SK-N-MC (cell line): ENCODE measurements around the gene RNASEH2B.

Experiments
- DNase-seq: peaks from one replicate; pipeline ENCODE4 v3.0.0-alpha.2; 2011; ENCODE audit warnings: low read depth, low spot score
- H3K27ac ChIP-seq: fragments of 200-600 bp; sonication (generic); 2 replicates; pipeline ENCODE4 v1.5.1; 2016; ENCODE audit warnings: mixed run types
- H3K36me3 ChIP-seq: fragments of 200-600 bp; sonication (generic); 2 replicates; pipeline ENCODE4 v1.6.1; 2017; ENCODE audit warnings: antibody characterized with exemption, low read length, mixed read lengths; ENCODE audit not compliant: insufficient read depth
- H3K4me3 ChIP-seq: fragments of 200-600 bp; sonication (generic); 2 replicates; pipeline ENCODE4 v1.5.1; 2016
- H3K9ac ChIP-seq: fragments of 200-600 bp; sonication (generic); 2 replicates; pipeline ENCODE4 v1.8.0; 2017; ENCODE audit warnings: mixed run types, mixed read lengths; ENCODE audit not compliant: insufficient read length
- H3K9me3 ChIP-seq: fragments of 200-600 bp; sonication (generic); 2 replicates; pipeline ENCODE4 v1.6.1; 2017; ENCODE audit warnings: low read depth, mild to moderate bottlenecking, antibody characterized with exemption, low read length, moderate library complexity, mixed read lengths
- EZH2 ChIP-seq: fragments of 200-600 bp; sonication (generic); IDR thresholded peaks from one replicate; pipeline ENCODE4 v1.6.1; 2017; ENCODE audit warnings: antibody characterized with exemption
- FOXP2 ChIP-seq: optimal IDR thresholded peaks from 2 replicates; pipeline ENCODE3; 2011; ENCODE audit warnings: mild to moderate bottlenecking, moderate library complexity; ENCODE audit not compliant: insufficient read depth; ENCODE audit errors: extremely low read length, control extremely low read depth
- POLR2AphosphoS5 ChIP-seq: IDR thresholded peaks from 2 replicates; pipeline ENCODE4 v1.6.1; 2012; ENCODE audit warnings: mild to moderate bottlenecking, low read depth, low read length, borderline replicate concordance

Gene RNASEH2B, protein sequence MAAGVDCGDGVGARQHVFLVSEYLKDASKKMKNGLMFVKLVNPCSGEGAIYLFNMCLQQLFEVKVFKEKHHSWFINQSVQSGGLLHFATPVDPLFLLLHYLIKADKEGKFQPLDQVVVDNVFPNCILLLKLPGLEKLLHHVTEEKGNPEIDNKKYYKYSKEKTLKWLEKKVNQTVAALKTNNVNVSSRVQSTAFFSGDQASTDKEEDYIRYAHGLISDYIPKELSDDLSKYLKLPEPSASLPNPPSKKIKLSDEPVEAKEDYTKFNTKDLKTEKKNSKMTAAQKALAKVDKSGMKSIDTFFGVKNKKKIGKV

DNA sequence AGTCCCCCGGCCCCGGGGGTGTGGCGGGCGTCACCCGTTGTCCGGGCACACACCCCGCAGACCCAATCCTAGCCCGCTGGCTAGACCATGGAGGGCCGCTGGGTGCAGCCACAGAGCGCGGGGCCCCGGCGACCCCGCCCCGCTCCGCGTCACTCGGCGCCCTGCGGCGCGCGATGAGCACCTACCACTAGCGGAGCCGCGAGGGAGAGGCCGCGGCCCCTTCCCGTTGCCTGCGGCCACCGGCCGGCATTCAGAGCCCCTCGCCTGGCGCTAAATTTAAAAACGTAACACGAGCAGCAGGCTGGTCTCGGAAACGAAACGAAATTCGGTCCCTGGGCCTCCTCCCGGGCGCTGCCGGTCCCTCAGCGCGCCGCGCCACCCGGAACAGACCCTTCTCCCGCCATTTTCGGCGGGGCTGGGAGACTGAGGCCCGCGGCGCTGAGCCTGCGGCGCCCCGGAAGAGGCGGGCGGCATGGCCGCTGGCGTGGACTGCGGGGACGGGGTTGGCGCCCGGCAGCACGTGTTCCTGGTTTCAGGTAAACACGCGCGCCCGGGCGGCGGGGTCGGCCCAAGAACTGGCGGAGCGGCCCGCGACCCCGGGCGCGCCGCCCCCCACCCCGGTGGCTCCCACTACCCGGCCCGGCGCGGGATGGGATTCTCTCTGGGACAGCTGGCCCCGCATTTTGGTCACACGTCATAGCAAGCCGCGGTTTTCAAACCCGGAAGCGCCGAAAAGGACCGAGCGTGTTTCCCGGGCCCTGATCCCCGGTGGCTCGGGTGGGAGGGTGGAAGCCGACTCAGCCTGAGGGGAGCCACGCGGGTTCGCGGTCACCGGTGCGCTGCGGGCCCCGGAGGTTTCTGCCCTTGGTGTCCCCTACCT is at the start of gene RNASEH2B:
TSS of gene RNASEH2B (plus strand) at position 187 of the 880 bp plus-strand sequence. CDS start at position 473, 286 bp downstream.
- TF ChIP-seq POLR2AphosphoS5 (peak; percentile 83), FOXP2 (no peak)
- DNase-seq, result no peak
- Histone ChIP-seq H3K9me3 (no peaks in the 10 kb centered on the region), H3K27ac (peak within 1 kb of the TSS; percentile 83), H3K9ac (peak within 1 kb of the TSS; percentile 97), H3K36me3 (no peaks in the 10 kb centered on the region), H3K4me3 (peak within 1 kb of the TSS; percentile 97)

DNA sequence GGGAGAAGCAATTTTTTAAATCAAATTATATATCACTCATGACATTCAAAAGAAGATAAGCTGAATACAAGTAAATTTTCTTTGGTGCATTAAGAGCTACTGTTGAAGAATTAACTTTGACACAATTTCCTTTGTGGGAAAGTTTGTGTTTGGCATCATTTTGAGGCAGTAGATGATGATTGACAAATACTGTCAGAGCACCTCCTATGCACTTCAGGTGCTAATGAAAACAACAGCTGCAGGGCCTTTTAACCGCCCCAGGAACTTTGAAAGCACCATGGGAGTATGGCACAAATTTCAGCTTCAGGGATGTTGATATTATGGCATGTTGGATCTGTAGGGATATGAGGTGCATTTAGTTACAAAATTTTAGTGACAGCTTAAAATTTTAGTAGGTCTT is 45.1 kb upstream of the RNASEH2B start:
- Histone ChIP-seq H3K9ac (no peak overlapping the region), H3K4me3 (no peak overlapping the region), H3K27ac (no peak overlapping the region), H3K9me3 (peaks cover 6% of the 10 kb centered on the region; the same call in 1 of the 2 replicates), H3K36me3 (no peaks in the 10 kb centered on the region)
- TF ChIP-seq EZH2 (no peak), FOXP2 (no peak), POLR2AphosphoS5 (no peak)
- no peak for DNase-seq

DNA sequence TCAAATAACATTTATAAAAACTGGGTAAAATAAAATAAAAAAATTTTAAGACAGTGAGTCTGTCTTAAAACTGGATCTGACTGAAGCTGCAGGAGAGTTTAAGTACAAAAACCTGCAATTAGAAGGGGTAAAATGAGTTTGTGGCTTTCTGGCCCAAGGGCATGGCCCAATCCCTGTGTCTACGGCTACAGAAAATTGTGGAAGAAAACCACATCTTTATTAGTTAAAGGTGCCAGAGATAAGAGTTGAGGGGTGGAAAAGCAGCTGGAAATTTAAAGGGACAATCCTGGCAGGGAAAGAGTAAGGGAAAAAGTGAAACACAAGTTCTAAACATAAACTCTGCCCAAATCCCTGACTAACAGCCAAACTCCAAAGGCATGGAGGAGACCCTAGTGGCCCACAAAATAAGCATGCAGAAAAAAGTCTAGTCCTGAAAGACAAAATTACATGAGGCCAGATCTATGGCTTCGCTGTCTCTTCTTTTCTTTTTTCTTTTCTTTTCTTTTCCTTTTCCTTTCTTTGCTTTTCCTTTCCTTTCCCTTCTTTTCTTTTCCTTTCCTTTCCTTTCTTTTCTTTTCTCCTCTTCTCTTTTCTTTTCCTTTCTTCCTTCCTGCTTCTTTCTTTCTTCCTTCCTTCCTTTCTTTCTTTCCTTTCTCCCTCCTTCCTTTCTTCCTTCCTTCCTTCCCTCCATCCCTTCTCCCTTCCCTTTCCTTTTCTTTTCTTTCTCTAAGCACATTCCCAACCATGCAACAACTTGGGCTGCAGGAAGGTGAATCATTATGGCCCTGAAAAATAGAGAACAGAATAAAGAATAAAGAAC is 42.6 kb upstream of the RNASEH2B start:
- no peak for TF ChIP-seq EZH2
- TF ChIP-seq FOXP2, result no peak
- TF ChIP-seq POLR2AphosphoS5, result no peak
- Histone ChIP-seq H3K9me3 (peaks cover 6% of the 10 kb centered on the region; the same call in 1 of the 2 replicates), H3K27ac (peak overlapping the region; percentile 81), H3K9ac (peak overlapping the region; percentile 64), H3K36me3 (no peaks in the 10 kb centered on the region), H3K4me3 (peak overlapping the region; percentile 59)
- peak; percentile 37 for DNase-seq

DNA sequence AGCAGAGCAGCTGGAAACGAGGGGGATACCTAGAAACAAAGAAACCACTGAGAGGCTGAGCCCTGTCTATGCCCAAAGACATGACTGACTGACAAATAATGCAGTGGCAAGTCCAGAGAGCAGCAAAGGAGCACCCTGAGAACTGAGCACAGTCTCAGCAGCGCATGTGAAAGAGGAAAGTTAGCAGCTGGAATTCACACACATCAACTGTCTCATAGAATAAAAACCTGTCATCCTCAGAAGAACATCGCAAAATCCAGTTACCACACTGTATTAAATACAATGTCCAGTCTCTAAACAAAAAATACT is 42.0 kb upstream of the RNASEH2B start:
- peak overlapping the region; percentile 42 for H3K9ac ChIP-seq
- no peak overlapping the region for H3K27ac ChIP-seq
- no peaks in the 10 kb centered on the region for H3K36me3 ChIP-seq
- no peak for TF ChIP-seq EZH2
- no peak for TF ChIP-seq FOXP2
- no peak for TF ChIP-seq POLR2AphosphoS5
- H3K4me3 ChIP-seq, result no peak overlapping the region
- peaks cover 6% of the 10 kb centered on the region; the same call in 1 of the 2 replicates for H3K9me3 ChIP-seq
- no peak for DNase-seq

DNA sequence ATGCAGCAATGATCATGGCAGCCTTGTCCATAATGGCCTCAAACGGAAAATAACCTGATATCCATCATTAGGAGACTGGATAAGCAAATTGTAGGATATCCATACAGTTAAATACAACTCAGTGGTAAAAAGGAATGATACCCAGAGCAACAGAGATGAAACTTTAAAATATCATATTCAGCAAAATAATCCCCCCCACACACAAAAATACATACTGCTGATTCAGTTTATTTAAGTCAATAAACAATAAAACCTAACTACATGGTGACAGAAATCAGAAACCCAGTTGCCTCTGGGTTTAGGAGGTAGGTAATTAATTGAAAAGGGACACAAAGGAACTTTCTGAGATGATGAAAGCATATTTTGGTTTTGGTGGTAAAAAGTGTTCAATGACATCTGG is 38.2 kb upstream of the RNASEH2B start:
- Histone ChIP-seq H3K9me3 (no peaks in the 10 kb centered on the region), H3K4me3 (no peak overlapping the region), H3K27ac (no peak overlapping the region), H3K36me3 (no peaks in the 10 kb centered on the region), H3K9ac (no peak overlapping the region)
- DNase-seq, result no peak
- TF ChIP-seq FOXP2 (no peak), POLR2AphosphoS5 (no peak), EZH2 (no peak)

DNA sequence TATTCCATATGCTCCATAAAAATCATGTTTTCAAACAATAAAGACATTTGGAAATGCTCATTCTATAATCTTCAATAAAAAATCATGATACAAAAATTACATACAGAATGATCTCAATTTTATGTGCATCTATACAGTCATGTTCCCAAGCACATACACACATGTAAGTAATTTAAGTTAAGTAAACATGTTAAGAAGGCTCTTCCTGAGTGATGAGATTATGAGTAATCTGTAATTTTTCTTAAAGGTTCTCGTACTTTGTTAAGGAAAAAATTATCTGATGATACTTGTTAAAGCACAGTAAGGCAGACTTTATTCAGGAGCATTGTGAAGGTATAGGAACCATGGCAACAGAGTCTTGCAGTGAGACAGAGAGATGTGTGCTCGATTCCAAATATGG is 36.1 kb upstream of the RNASEH2B start:
- Histone ChIP-seq H3K4me3 (no peak overlapping the region), H3K27ac (no peak overlapping the region), H3K36me3 (no peaks in the 10 kb centered on the region), H3K9me3 (no peaks in the 10 kb centered on the region), H3K9ac (no peak overlapping the region)
- no peak for TF ChIP-seq EZH2
- no peak for TF ChIP-seq FOXP2
- no peak for DNase-seq

DNA sequence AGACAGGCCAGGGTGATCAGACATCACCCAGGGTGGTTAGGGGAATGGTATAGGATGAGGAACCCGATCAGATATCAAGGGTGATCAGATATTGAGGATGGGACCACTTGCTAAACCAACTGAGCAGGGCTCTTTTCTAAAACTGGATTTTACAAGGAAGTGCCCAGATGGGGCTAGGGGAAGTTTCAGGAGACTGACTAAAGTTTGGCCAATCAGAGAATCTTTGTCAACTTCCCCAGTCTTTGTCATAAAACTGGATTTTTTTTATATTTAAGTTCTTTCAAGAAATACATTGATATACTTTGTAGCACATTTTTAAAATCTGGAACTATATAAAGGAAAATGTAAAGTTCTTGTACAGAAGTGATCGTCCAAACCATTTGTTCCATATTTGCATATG is 35.6 kb upstream of the RNASEH2B start:
- no peak for TF ChIP-seq FOXP2
- no peak for TF ChIP-seq EZH2
- no peak for TF ChIP-seq POLR2AphosphoS5
- H3K9ac ChIP-seq, result no peak overlapping the region
- no peak overlapping the region for H3K4me3 ChIP-seq
- no peak overlapping the region for H3K27ac ChIP-seq
- no peaks in the 10 kb centered on the region for H3K36me3 ChIP-seq
- DNase-seq, result no peak
- H3K9me3 ChIP-seq, result no peaks in the 10 kb centered on the region

DNA sequence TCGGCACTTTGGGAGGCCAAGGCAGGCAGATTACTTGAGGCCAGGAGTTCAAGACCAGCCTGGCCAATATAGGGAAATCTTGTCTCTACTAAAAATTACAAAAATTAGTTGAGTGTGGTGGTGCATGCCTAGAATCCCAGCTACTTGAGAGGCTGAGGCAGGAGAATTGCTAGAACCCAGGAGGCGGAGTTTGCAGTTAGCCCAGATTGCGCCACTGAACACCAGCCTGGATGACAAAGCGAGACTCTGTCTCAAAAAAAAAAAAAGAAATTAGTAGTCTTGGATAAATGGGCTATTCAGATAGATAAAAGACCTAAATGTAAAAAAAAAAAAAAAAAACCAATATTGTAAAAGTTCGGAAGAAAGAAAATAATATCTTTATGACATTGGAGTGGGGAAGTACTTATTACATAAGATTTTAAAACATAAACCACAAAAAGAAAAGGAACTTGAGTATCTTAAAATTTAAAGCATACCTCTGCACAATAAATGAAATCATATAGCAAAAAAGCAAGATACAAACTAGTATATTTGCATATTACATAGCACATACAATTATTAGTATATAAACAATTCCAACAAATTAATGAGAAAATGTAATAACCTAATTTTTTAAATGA is 26.7 kb upstream of the RNASEH2B start:
- no peaks in the 10 kb centered on the region for H3K36me3 ChIP-seq
- H3K9me3 ChIP-seq, result no peaks in the 10 kb centered on the region
- no peak overlapping the region for H3K27ac ChIP-seq
- TF ChIP-seq EZH2, result no peak
- TF ChIP-seq POLR2AphosphoS5, result no peak
- TF ChIP-seq FOXP2, result no peak
- no peak overlapping the region for H3K4me3 ChIP-seq
- H3K9ac ChIP-seq, result no peak overlapping the region
- no peak for DNase-seq

DNA sequence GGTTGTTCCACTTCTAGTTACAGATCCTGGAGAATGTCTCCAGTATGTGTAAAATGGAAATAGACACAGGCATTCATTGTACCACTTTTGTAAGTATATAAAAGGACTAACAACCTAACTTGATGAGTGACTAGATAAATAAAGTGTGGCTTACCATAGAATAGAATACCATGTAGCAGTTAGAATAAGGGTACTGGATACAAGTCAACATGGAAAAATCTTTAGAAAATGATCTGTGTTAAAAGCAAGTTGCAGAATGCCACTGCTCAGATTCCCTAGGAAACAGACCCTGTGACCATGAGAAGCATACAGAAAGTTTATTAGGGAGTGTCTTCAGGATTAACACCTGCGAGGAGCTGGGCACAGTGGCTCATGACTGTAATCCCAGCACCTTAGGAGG is 25.9 kb upstream of the RNASEH2B start:
- H3K27ac ChIP-seq, result no peak overlapping the region
- no peak overlapping the region for H3K9ac ChIP-seq
- no peaks in the 10 kb centered on the region for H3K9me3 ChIP-seq
- DNase-seq, result no peak
- H3K36me3 ChIP-seq, result no peaks in the 10 kb centered on the region
- no peak for TF ChIP-seq FOXP2
- no peak for TF ChIP-seq EZH2
- no peak for TF ChIP-seq POLR2AphosphoS5
- H3K4me3 ChIP-seq, result no peak overlapping the region
